Breast epithelium (tissue), 4 donors: ENCODE results near the gene SNX9. TPM values are rescaled to one million over a fixed set of nuclear protein-coding genes. Genes with fewer than 3 reads are reported as not detected.

Source experiments
- DNase-seq, 2 donors: peaks; one replicate each; pipeline ENCODE4 v3.0.0-alpha.2; 2019; ENCODE audit warnings: low spot score in 2 of 2
- H3K27ac ChIP-seq, 2 donors: fragments of 200-600 bp; sonication (generic) in 1 of 2; one replicate each; pipeline ENCODE4 v1.5.1; 2016 to 2019; ENCODE audit warnings: mild to moderate bottlenecking in 1 of 2
- H3K27me3 ChIP-seq, 2 donors: fragments of 200-600 bp; sonication (generic) in 1 of 2; one replicate each; pipeline versions ENCODE4 v1.5.1 to v1.6.0; 2017 to 2019; ENCODE audit warnings: control low read depth in 1 of 2, mild to moderate bottlenecking in 1 of 2
- H3K36me3 ChIP-seq: fragments of 200-600 bp; one replicate; pipeline ENCODE4 v1.5.1; 2019
- H3K4me1 ChIP-seq, 2 donors: fragments of 200-600 bp; sonication (generic); one replicate each; pipeline ENCODE4 v1.5.1; 2016 to 2019; ENCODE audit warnings: control low read depth in 1 of 2
- H3K4me3 ChIP-seq, 3 donors: fragments of 200-600 bp; sonication (generic); 1 replicate in 2 of 3; 2 replicates in 1 of 3; pipeline ENCODE4 v1.5.1; 2016 to 2019; ENCODE audit warnings: mild to moderate bottlenecking in 3 of 3, moderate library complexity in 2 of 3
- H3K9me3 ChIP-seq, 2 donors: fragments of 200-600 bp; sonication (generic) in 1 of 2; one replicate each; pipeline ENCODE4 v1.5.1; 2016 to 2019; ENCODE audit warnings: control low read depth in 1 of 2
- CTCF ChIP-seq, 3 donors: fragments of 450-650 bp; IDR thresholded peaks; one replicate each; pipeline ENCODE4 v1.5.1; 2016 to 2017; ENCODE audit warnings: antibody characterized with exemption in 3 of 3, mild to moderate bottlenecking in 3 of 3, moderate library complexity in 3 of 3
- POLR2A ChIP-seq: fragments of 450-650 bp; IDR thresholded peaks from one replicate; pipeline ENCODE4 v1.6.1; 2016; ENCODE audit warnings: antibody characterized with exemption, mild to moderate bottlenecking, moderate library complexity
- POLR2AphosphoS5 ChIP-seq, 3 donors: sonication (generic); formaldehyde crosslinking; IDR thresholded peaks; one replicate each; pipeline ENCODE4 v1.6.1; 2017; ENCODE audit warnings: antibody characterized with exemption in 3 of 3
- intact Hi-C: fragments of 100-400 bp; cut with DNase I; formaldehyde crosslinking; loops from one replicate; pipeline ENCODE4 v1.15.1; 2023; ENCODE audit warnings: low total_unique reads
- total RNA-seq, 3 donors: library from RNA; depleted of rRNA; stranded (reverse); fragments of >200 nt; gene quantifications; one replicate each; pipeline ENCODE4 v1.1.0, GENCODE V29; 2016

The SNX9 gene
- total RNA-seq, 3 donors from 2014 or later = 61.6 to 83.2 (median 75.7) TPM

GRCh38 chr6:157865249-157865648 lies 42.2 kb downstream of the SNX9 start:
- DNase-seq = no peak
- H3K27ac ChIP-seq = no peak overlapping the region
- H3K27me3 ChIP-seq = no peaks in the 10 kb centered on the region
- H3K36me3 ChIP-seq = no peaks in the 10 kb centered on the region
- no peak overlapping the region for H3K4me3 ChIP-seq
- TF ChIP-seq POLR2AphosphoS5 (IDR thresholded peaks at IDR 0.05) (no peak), POLR2A (no peak), CTCF (IDR thresholded peaks at IDR 0.05) (no peak)
- intact Hi-C loops = no loop called here
- peaks cover 0 to 2% of the 10 kb centered on the region in 2 donors for H3K4me1 ChIP-seq
- no peaks in the 10 kb centered on the region for H3K9me3 ChIP-seq

- H3K36me3 ChIP-seq = no peaks in the 10 kb centered on the region
- peak overlapping the region in 1 of 2 donors; percentile 2 for H3K27ac ChIP-seq
- no peak overlapping the region for H3K4me3 ChIP-seq
- H3K27me3 ChIP-seq = no peaks in the 10 kb centered on the region
- no peak for DNase-seq
- H3K4me1 ChIP-seq = peaks cover 0 to 2% of the 10 kb centered on the region in 2 donors
- TF ChIP-seq POLR2A = no peak
- no peak for TF ChIP-seq CTCF (IDR thresholded peaks at IDR 0.05)
- TF ChIP-seq POLR2AphosphoS5 (IDR thresholded peaks at IDR 0.05) = no peak
- no peaks in the 10 kb centered on the region for H3K9me3 ChIP-seq
- intact Hi-C loops = loop anchor here (1.0 kb wide), 1 partner anchor 32 kb away; no protein-coding TSS in a partner anchor
These were observed 44.1 kb downstream of the SNX9 start for GRCh38 chr6:157867155-157867559.

GRCh38 chr6:157867981-157868380 lies 44.9 kb downstream of the SNX9 start:
- Histone ChIP-seq H3K27ac (no peak overlapping the region), H3K4me1 (peaks cover 0 to 2% of the 10 kb centered on the region in 2 donors), H3K27me3 (no peaks in the 10 kb centered on the region), H3K36me3 (no peaks in the 10 kb centered on the region), H3K9me3 (no peaks in the 10 kb centered on the region), H3K4me3 (no peak overlapping the region)
- DNase-seq = no peak
- no peak for TF ChIP-seq POLR2A
- no peak for TF ChIP-seq POLR2AphosphoS5 (IDR thresholded peaks at IDR 0.05)
- TF ChIP-seq CTCF (IDR thresholded peaks at IDR 0.05) = no peak
- intact Hi-C loops = loop anchor here (1.0 kb wide), 1 partner anchor 33 kb away; no protein-coding TSS in a partner anchor

- TF ChIP-seq POLR2AphosphoS5 (IDR thresholded peaks at IDR 0.05) (no peak), POLR2A (no peak)
- Histone ChIP-seq H3K4me1 (peaks cover 0 to 2% of the 10 kb centered on the region in 2 donors), H3K9me3 (no peaks in the 10 kb centered on the region), H3K36me3 (no peaks in the 10 kb centered on the region), H3K27me3 (no peaks in the 10 kb centered on the region), H3K4me3 (no peak overlapping the region), H3K27ac (no peak overlapping the region)
- intact Hi-C loops = no loop called here
- DNase-seq = no peak
These were observed 45.8 kb downstream of the SNX9 start for GRCh38 chr6:157868835-157869234.

DNA sequence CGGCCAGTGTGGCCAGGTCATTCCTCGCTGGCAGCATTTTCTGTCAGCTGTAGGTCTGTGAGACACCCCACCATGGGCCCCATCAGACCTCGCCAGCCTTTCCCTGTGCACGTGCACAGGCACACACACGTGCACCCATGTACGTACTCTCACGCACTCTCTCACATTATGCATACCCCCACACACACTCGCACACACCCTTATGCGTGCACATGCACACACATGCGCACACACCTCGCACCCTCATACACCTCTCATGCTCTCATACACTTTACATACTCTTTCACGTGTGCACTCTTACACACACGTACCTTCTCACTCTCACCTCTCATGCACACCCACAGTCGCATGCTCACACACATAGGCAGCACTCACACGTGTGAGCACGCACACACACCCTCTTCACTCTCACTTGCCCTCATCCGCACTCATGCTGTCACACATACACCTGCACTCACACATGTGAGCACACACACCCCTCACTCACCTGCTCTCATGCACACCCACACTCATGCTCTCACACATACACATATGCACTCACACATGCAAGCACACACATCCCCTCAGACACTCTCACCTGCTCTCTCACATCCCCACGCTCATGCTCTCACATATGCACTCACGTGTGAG lies 46.7 kb downstream of the SNX9 start:
- Histone ChIP-seq H3K4me3 (no peak overlapping the region), H3K9me3 (no peaks in the 10 kb centered on the region), H3K4me1 (peaks cover 0 to 2% of the 10 kb centered on the region in 2 donors), H3K36me3 (no peaks in the 10 kb centered on the region), H3K27ac (peak overlapping the region in 1 of 2 donors; percentile 16), H3K27me3 (no peaks in the 10 kb centered on the region)
- TF ChIP-seq POLR2AphosphoS5 (IDR thresholded peaks at IDR 0.05) (no peak), POLR2A (no peak), CTCF (IDR thresholded peaks at IDR 0.05) (no peak)
- no peak for DNase-seq
- intact Hi-C loops = no loop called here
